Upper lobe of right lung (tissue), 1 donor: ENCODE measurements around the gene PIK3CB. TPM values are rescaled to one million over a fixed set of nuclear protein-coding genes. Genes with fewer than 3 reads are reported as not detected.
A peak's percentile ranks its signal among the peaks of the same experiment; 100 is the strongest.

Experiments
- ATAC-seq: fragments of 200-7000 bp; cut with Tn5 transposase; one replicate; pipeline ENCODE4 v1.9.1; 2020; ENCODE audit warnings: mild to moderate bottlenecking, moderate library complexity
- DNase-seq: peaks from one replicate; pipeline ENCODE4 v3.0.0-alpha.2; 2020
- H3K27ac ChIP-seq: fragments of 200-600 bp; one replicate; pipeline ENCODE4 v1.8.0; 2022
- H3K27me3 ChIP-seq: fragments of 200-600 bp; one replicate; pipeline ENCODE4 v1.8.0; 2022; ENCODE audit warnings: mild to moderate bottlenecking
- H3K36me3 ChIP-seq: fragments of 200-600 bp; one replicate; pipeline ENCODE4 v1.8.0; 2022
- H3K4me1 ChIP-seq: fragments of 200-600 bp; one replicate; pipeline ENCODE4 v1.8.0; 2022
- H3K4me3 ChIP-seq: fragments of 200-600 bp; one replicate; pipeline ENCODE4 v1.8.0; 2022; ENCODE audit warnings: mild to moderate bottlenecking
- H3K9me3 ChIP-seq: fragments of 200-600 bp; one replicate; pipeline ENCODE4 v1.8.0; 2022
- CTCF ChIP-seq: fragments of 200-600 bp; IDR thresholded peaks from one replicate; pipeline ENCODE4 v1.8.0; 2022; ENCODE audit warnings: antibody characterized with exemption
- intact Hi-C: fragments of 100-400 bp; cut with DNase I; formaldehyde crosslinking; loops from one replicate; pipeline ENCODE4 v1.11.0; 2022
- total RNA-seq: library from RNA; stranded (reverse); fragmentation: NEBNext Ultra II Directional; extraction: Animal tissue kit (Norgen Biotek cat#: 25700); gene quantifications from one replicate; pipeline ENCODE4 v1.2.1, GENCODE V29; 2021
- donor health status: DM: no; HTN: yes; CAD: no; lungs with severe emphysema.

PIK3CB gene
- total RNA-seq, 1 donor from 2014 or later = 37.4 TPM

- Histone ChIP-seq H3K36me3 (no peaks in the 10 kb centered on the region), H3K27me3 (no peaks in the 10 kb centered on the region), H3K9me3 (no peaks in the 10 kb centered on the region), H3K4me1 (peaks cover 12% of the 10 kb centered on the region), H3K27ac (peak overlapping the region; percentile 59), H3K4me3 (no peak overlapping the region)
- intact Hi-C loops = no loop called here
- ATAC-seq = peak; percentile 74
- TF ChIP-seq CTCF = no peak
- DNase-seq = no peak
Observed at GRCh38 chr3:138862924-138863775, 28.4 kb upstream of the PIK3CB start.

DNA sequence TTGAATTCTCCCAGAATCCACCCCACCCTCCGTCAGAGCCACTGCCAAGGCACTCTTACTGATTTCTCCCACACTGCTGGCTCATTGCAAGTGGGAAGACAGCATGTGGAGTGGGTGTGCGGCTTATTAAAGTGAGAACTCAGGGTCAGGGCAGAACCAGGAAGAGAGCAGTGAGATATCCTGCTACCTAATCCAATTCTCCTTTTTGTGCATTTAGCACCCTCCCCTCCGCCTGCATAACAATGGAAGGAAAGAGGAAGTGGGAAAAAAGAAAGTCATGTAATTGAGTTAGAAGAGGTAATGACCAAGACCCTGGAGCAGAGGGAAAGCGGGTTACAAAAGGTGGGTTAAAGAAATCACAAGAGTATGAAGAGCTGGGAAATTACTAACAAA, 27.8 kb upstream of the PIK3CB start:
- no peaks in the 10 kb centered on the region for H3K9me3 ChIP-seq
- H3K4me3 ChIP-seq = no peak overlapping the region
- H3K27me3 ChIP-seq = no peaks in the 10 kb centered on the region
- H3K36me3 ChIP-seq = no peaks in the 10 kb centered on the region
- peak overlapping the region; percentile 59 for H3K27ac ChIP-seq
- ATAC-seq = peak; percentile 90
- intact Hi-C loops = no loop called here
- H3K4me1 ChIP-seq = peaks cover 12% of the 10 kb centered on the region
- no peak for DNase-seq
- TF ChIP-seq CTCF = no peak

GRCh38 chr3:138861798-138862197, 27.1 kb upstream of the PIK3CB start:
- Histone ChIP-seq H3K4me3 (no peak overlapping the region), H3K9me3 (no peaks in the 10 kb centered on the region), H3K36me3 (no peaks in the 10 kb centered on the region), H3K27ac (no peak overlapping the region), H3K27me3 (no peaks in the 10 kb centered on the region), H3K4me1 (peaks cover 12% of the 10 kb centered on the region)
- no peak for DNase-seq
- no peak for ATAC-seq
- intact Hi-C loops = no loop called here
- no peak for TF ChIP-seq CTCF

- no peak overlapping the region for H3K4me3 ChIP-seq
- DNase-seq (no peak), ATAC-seq (no peak)
- no peak for TF ChIP-seq CTCF
- H3K27ac ChIP-seq = no peak overlapping the region
- H3K4me1 ChIP-seq = no peaks in the 10 kb centered on the region
- H3K36me3 ChIP-seq = no peaks in the 10 kb centered on the region
- intact Hi-C loops = no loop called here
- no peaks in the 10 kb centered on the region for H3K9me3 ChIP-seq
- no peaks in the 10 kb centered on the region for H3K27me3 ChIP-seq
Observed at GRCh38 chr3:138856799-138857198, 22.1 kb upstream of the PIK3CB start.

DNA sequence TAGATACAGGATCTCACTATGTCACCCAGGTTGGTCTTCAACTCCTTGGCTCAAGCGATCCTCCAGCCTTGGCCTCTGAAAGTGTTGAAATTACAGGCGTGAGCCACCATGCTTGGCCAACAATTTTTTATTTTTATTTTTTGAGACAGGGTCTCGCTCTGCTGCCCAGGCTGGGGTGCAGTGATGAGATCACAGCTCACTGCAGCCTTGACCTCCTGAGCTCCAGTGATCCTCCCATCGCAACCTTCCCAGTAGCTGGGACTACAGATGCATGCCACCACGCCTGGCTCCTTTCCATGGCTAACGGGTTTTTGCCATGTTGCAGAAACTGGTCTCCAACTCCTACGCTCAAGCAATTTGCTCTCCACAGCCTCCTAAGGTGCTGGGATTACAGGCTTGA, 20.2 kb upstream of the PIK3CB start:
- DNase-seq (no peak), ATAC-seq (no peak)

More for the DNA sequence above, 20.2 kb upstream of the PIK3CB start:
- H3K9me3 ChIP-seq = no peaks in the 10 kb centered on the region
- no peaks in the 10 kb centered on the region for H3K36me3 ChIP-seq
- H3K27me3 ChIP-seq = no peaks in the 10 kb centered on the region
- intact Hi-C loops = no loop called here
- H3K4me1 ChIP-seq = no peaks in the 10 kb centered on the region
- no peak overlapping the region for H3K4me3 ChIP-seq
- H3K27ac ChIP-seq = no peak overlapping the region
- TF ChIP-seq CTCF = no peak
